Ishikawa (cell line): ENCODE measurements around the gene SC5D.

Source experiments
- CEBPB ChIP-seq: IDR thresholded peaks from 2 replicates; pipeline ENCODE4 v1.6.1; 2012
- CREB1 ChIP-seq: IDR thresholded peaks from 2 replicates; pipeline ENCODE4 v1.6.1; 2012; ENCODE audit warnings: low read depth
- FOXM1 ChIP-seq: IDR thresholded peaks from 2 replicates; pipeline ENCODE4 v1.6.1; 2012; ENCODE audit warnings: low read depth, borderline replicate concordance
- MAX ChIP-seq: IDR thresholded peaks from 2 replicates; pipeline ENCODE4 v1.6.1; 2012
- NFIC ChIP-seq: IDR thresholded peaks from 2 replicates; pipeline ENCODE4 v1.6.1; 2012
- RAD21 ChIP-seq: IDR thresholded peaks from 2 replicates; pipeline ENCODE4 v1.6.1; 2012; ENCODE audit warnings: low read depth
- REST ChIP-seq: IDR thresholded peaks from 2 replicates; pipeline ENCODE4 v1.6.1; 2012; ENCODE audit warnings: low read depth, mild to moderate bottlenecking
- TAF1 ChIP-seq: IDR thresholded peaks from 2 replicates; pipeline ENCODE4 v1.6.1; 2012; ENCODE audit warnings: low read depth, mild to moderate bottlenecking
- TCF12 ChIP-seq: IDR thresholded peaks from 2 replicates; pipeline ENCODE4 v1.6.1; 2012; ENCODE audit warnings: low read depth
- YY1 ChIP-seq: IDR thresholded peaks from 2 replicates; pipeline ENCODE4 v1.6.1; 2012; ENCODE audit warnings: low read depth
- ZBTB7A ChIP-seq: IDR thresholded peaks from 2 replicates; pipeline ENCODE4 v1.6.1; 2012; ENCODE audit warnings: low read depth

GRCh38 chr11:121354192-121354591 is 61.6 kb downstream of the SC5D start:
- TF ChIP-seq FOXM1 (no peak), RAD21 (no peak), NFIC (no peak), CEBPB (no peak), TCF12 (no peak), REST (no peak), CREB1 (no peak), ZBTB7A (no peak), MAX (no peak), TAF1 (no peak), YY1 (no peak)
